Smooth muscle cell (in vitro differentiated cells): ENCODE measurements around the gene TEDC1. TPM values are rescaled to one million over a fixed set of nuclear protein-coding genes. Genes with fewer than 3 reads are reported as not detected.

Experiments used
- DNase-seq: peaks from one replicate; lab custom pipeline; 2025; ENCODE audit not compliant: unreplicated experiment; lab: John Stamatoyannopoulos, UW
- H2AFZ ChIP-seq: fragments of 200-600 bp; sonication (generic); 2 replicates; pipeline ENCODE4 v1.6.0; 2016; ENCODE audit warnings: antibody characterized with exemption, low read depth, mild to moderate bottlenecking
- H3F3A ChIP-seq: fragments of 200-600 bp; sonication (generic); 2 replicates; pipeline ENCODE4 v1.6.0; 2017; ENCODE audit warnings: antibody characterized with exemption, low read depth
- H3K27ac ChIP-seq: fragments of 200-600 bp; sonication (generic); 2 replicates; pipeline ENCODE4 v1.5.1; 2016; ENCODE audit warnings: low read depth, mild to moderate bottlenecking
- H3K27me3 ChIP-seq: fragments of 200-600 bp; sonication (generic); 2 replicates; pipeline ENCODE4 v1.6.1; 2016; ENCODE audit warnings: low read depth, mild to moderate bottlenecking
- H3K36me3 ChIP-seq: fragments of 200-600 bp; sonication (generic); 2 replicates; pipeline ENCODE4 v1.5.1; 2016; ENCODE audit warnings: low read depth
- H3K4me1 ChIP-seq: fragments of 200-600 bp; sonication (generic); 2 replicates; pipeline ENCODE4 v1.5.1; 2016; ENCODE audit warnings: low read depth
- H3K4me2 ChIP-seq: fragments of 200-600 bp; sonication (generic); 2 replicates; pipeline ENCODE4 v1.6.0; 2016; ENCODE audit warnings: mild to moderate bottlenecking
- H3K4me3 ChIP-seq: fragments of 200-600 bp; sonication (generic); 2 replicates; pipeline ENCODE4 v1.5.1; 2016; ENCODE audit warnings: mild to moderate bottlenecking
- H3K79me2 ChIP-seq: fragments of 200-600 bp; sonication (generic); 2 replicates; pipeline ENCODE4 v1.6.0; 2016; ENCODE audit warnings: low read depth, mild to moderate bottlenecking
- H3K9ac ChIP-seq: fragments of 200-600 bp; sonication (generic); 2 replicates; pipeline ENCODE4 v1.6.0; 2016; ENCODE audit warnings: low read depth
- H3K9me3 ChIP-seq: fragments of 200-600 bp; sonication (generic); replicated peaks from 2 replicates; pipeline ENCODE4 v1.5.1; 2016; ENCODE audit warnings: low read depth
- H4K20me1 ChIP-seq: fragments of 200-600 bp; sonication (generic); 2 replicates; pipeline ENCODE4 v1.6.0; 2016; ENCODE audit warnings: low read depth
- WGBS: methylation state at CpG from one replicate; pipeline ENCODE4 v1.1.7; 2016; ENCODE audit warnings: low lambda C conversion rate; 5-methylcytosine and 5-hydroxymethylcytosine counted together
- polyA plus RNA-seq: library from polyadenylated mRNA; unstranded; fragments of >200 nt; fragmentation: Nextera tagmentation; extraction: Ambion mirVana; gene quantifications from 2 replicates; pipeline ENCODE4 v1.2.1, GENCODE V29; 2016
- total RNA-seq: library from RNA; depleted of rRNA; stranded (reverse); fragments of >200 nt; gene quantifications from 2 replicates; pipeline ENCODE4 v1.2.3, GENCODE V29; 2014
- TF ChIP-seq, protein P1 (sequence below): fragments of 200-600 bp; sonication (generic); IDR thresholded peaks from 2 replicates; pipeline ENCODE4 v1.5.1; 2017; ENCODE audit warnings: borderline replicate concordance, mild to moderate bottlenecking, antibody characterized with exemption; ENCODE audit not compliant: insufficient read depth, poor library complexity, severe bottlenecking

The TEDC1 gene
- total and polyA plus RNA-seq, 2 experiments from 2014 or later: 3.8 to 8.2 TPM

DNA sequence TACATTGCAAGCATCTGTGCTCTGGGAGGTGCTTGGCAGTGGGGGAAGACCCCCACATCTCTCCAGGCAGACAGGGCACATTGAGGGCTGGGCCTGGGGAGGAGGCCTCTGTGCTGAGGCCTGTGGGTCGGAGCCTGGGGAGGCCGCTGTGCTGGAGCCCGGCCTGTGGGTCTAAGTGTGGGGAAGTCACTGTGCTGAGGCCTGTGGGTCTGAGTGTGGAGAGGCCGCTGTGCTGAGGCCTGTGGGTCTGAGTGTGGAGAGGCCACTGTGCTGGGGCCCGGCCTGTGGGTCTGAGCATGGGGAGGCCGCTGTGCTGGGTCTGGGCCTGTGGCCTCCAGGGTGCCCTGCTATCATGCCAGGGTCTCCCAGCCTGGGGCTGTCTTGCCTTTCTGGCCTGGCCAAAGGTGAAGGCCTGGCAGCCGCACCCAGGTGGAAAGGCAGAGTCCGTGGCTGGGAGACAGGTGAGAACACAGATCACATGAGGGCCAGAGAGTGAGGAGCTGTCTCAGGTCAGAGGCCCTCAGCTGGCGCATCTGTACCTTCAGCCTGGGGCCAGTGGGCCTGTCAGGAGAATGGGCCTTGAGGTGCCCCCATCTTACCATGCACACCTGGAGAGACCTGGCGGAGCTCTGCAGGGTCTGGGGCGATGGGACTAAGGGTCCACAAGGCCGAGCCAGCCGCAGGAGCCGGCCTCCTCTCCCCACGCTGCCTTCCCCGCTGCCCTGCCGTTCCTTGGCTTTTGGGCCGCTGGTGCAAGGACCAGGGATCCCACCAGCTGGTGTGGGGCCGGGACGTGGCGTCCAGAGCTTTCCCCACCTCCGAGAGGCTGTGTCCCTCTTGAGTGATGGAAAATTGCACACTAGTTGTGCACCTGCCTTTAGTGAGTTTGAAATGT, 35.0 kb upstream of the TEDC1 start:
- 93% methylated on average over 22 of the region's 22 CpGs for whole genome bisulfite sequencing
- TF ChIP-seq, protein P1, sequence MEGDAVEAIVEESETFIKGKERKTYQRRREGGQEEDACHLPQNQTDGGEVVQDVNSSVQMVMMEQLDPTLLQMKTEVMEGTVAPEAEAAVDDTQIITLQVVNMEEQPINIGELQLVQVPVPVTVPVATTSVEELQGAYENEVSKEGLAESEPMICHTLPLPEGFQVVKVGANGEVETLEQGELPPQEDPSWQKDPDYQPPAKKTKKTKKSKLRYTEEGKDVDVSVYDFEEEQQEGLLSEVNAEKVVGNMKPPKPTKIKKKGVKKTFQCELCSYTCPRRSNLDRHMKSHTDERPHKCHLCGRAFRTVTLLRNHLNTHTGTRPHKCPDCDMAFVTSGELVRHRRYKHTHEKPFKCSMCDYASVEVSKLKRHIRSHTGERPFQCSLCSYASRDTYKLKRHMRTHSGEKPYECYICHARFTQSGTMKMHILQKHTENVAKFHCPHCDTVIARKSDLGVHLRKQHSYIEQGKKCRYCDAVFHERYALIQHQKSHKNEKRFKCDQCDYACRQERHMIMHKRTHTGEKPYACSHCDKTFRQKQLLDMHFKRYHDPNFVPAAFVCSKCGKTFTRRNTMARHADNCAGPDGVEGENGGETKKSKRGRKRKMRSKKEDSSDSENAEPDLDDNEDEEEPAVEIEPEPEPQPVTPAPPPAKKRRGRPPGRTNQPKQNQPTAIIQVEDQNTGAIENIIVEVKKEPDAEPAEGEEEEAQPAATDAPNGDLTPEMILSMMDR: no peak

DNA sequence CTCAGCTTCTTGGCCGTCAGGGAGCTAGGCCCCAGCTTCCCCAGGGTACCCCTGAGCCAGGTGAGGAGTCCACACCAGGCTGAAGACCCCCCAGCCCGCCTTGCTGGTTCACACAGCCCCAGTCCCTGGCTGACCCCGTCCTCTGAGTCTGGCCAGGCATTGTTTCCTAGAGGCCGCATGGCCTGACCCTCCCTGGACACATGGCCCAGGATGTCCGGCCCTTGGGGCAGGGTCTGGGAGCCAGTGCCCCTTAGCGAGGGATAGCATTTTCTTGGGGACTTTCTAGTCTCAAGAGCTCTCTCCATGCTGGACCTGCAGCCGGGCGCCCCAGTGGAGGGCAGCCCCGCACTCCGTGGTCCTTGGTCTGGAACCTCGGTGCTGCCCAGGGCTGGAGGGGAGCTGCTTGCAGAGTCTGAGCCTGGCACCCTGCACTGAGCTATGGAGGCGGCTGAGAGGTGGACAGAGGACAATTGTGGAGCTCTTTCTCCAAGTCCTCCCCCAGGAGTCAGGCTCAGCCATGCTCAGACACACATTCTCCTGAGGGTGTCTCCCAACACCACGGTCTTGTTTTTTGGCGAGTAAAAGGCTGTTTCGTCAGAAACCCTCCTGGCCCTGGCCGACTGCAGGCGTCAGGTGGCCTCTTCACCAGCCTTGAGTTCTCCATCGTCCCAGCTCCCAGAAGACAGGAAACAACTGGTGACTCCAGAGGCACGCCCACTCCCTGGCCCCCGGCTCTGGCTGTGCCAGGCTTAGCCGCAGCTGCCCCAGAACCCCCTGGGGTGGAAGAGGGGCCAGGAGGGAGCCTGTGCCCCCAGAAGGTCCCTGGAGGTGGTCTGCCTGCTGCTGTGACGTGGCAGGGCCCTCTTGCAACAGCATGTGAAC, 34.1 kb upstream of the TEDC1 start:
- no peak for DNase-seq
- 95% methylated on average over 22 of the region's 22 CpGs for WGBS
- no peak overlapping the region for H3K4me2 ChIP-seq

More for the DNA sequence above, 35.0 kb upstream of the TEDC1 start:
- no peak overlapping the region for H2AFZ ChIP-seq
- no peak overlapping the region for H3K27ac ChIP-seq
- H3K9ac ChIP-seq: no peak overlapping the region
- no peak for DNase-seq
- H3K4me1 ChIP-seq: no peaks in the 10 kb centered on the region
- H3K27me3 ChIP-seq: no peaks in the 10 kb centered on the region
- H4K20me1 ChIP-seq: peaks cover 13% of the 10 kb centered on the region
- no peak overlapping the region for H3K4me3 ChIP-seq
- H3K79me2 ChIP-seq: no peaks in the 10 kb centered on the region
- no peaks in the 10 kb centered on the region for H3K9me3 ChIP-seq
- H3K36me3 ChIP-seq: no peaks in the 10 kb centered on the region
- H3F3A ChIP-seq: no peaks in the 10 kb centered on the region
- no peak overlapping the region for H3K4me2 ChIP-seq

DNA sequence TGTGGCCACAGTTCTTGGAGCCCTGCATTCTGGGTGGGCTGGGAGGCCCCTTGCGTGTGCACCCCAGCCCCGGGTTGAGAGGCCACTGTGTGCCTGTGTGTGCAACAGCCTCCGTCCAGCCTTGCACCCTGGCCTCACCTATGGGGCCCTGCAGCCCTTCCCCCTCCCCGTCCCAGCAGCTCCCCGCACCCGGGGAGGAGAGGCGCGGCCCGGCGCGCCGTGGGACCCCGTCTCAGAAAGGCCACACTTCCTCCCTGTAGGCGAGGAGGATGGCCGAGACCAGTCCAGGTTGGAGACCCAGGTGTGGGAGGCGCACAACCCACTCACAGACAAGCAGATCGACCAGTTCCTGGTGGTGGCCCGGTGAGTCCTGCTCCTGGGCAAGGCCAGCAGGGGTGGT, 33.0 kb upstream of the TEDC1 start:
- Histone ChIP-seq H3F3A (no peaks in the 10 kb centered on the region), H3K36me3 (no peaks in the 10 kb centered on the region), H3K27me3 (no peaks in the 10 kb centered on the region), H2AFZ (no peak overlapping the region), H3K4me1 (no peaks in the 10 kb centered on the region), H3K9ac (no peak overlapping the region), H3K4me3 (no peak overlapping the region), H3K9me3 (no peaks in the 10 kb centered on the region), H3K79me2 (no peaks in the 10 kb centered on the region), H3K27ac (no peak overlapping the region), H4K20me1 (peaks cover 13% of the 10 kb centered on the region), H3K4me2 (no peak overlapping the region)
- no peak for DNase-seq
- 93% methylated on average over 16 of the region's 18 CpGs for WGBS
- TF ChIP-seq, protein P1: no peak

More for the DNA sequence above, 34.1 kb upstream of the TEDC1 start:
- H2AFZ ChIP-seq: no peak overlapping the region
- H3K9me3 ChIP-seq: no peaks in the 10 kb centered on the region
- H3F3A ChIP-seq: no peaks in the 10 kb centered on the region
- H3K4me1 ChIP-seq: no peaks in the 10 kb centered on the region
- H3K9ac ChIP-seq: no peak overlapping the region
- TF ChIP-seq, protein P1: no peak
- no peaks in the 10 kb centered on the region for H3K27me3 ChIP-seq
- H4K20me1 ChIP-seq: peaks cover 13% of the 10 kb centered on the region
- no peak overlapping the region for H3K27ac ChIP-seq
- no peak overlapping the region for H3K4me3 ChIP-seq
- H3K36me3 ChIP-seq: no peaks in the 10 kb centered on the region
- no peaks in the 10 kb centered on the region for H3K79me2 ChIP-seq
